Stimulated activated CD4-positive, alpha-beta T cell treated with anti-CD3 and anti-CD28 coated beads, Interleukin-1b, Interleukin-23, amount 100 ng/mL, for 24 hours (primary cell): ENCODE data around the gene PPM1H.
"Not testable (repeated sequence)": the region's sequence is repeated elsewhere in the genome, so short reads cannot be mapped to it uniquely, and the experiment has no call there.

Experiments used
- DNase-seq, 4 experiments: peaks; one replicate each; pipeline ENCODE4 v3.0.0-alpha.2; 2020; ENCODE audit warnings: low read depth in 4 of 4, low spot score in 1 of 4

PPM1H gene

DNA sequence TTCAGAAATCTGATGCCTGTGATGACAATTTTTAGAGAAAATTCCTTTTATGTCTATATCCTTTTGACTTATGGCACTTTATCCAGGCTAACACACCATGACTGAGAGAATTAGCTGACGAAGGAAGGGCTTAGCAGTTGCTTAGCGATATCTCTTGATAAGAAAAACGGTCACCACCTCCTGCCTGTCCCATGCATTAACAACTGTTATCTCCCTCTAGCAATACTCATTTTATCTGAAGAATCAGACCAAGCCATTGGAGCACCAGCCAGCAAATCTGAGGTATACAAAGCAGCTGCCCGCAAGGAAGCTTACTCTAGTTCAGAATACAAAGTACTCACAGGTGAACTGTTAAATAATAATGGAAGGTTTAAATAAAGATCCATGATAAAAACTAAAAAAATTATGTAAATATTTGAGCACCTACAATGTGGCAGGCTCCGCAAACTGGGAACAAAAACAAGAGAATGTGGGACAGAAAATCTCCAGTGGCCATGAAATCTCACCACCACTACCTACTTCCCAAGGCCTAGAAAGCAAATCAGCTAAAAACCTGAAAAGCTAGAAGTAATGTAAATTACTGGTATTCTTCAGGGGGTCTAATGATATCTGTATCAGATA is 24.3 kb downstream of the PPM1H start:
- DNase-seq, result no peak

DNA sequence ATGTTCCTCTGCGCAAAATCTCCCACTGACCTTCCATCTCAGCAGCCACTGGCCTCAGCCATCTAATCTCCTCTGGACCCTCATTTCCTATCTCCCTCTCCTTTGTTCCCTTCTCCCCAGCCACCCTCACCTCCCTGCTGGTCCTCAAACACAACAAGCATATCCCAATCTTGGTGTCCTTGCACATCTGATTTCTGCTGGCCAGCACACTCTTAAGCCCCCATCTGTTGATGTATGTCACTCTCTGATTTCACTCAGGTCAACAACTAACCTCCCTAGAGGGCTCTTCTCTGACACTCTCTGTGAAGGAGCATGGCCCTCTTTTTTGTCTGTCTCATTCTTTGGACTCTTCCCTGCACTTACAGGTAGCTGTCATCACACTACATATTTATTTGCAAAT is 25.6 kb downstream of the PPM1H start:
- no peak for DNase-seq

- DNase-seq, result no peak
Observed at GRCh38 chr12:62908674-62909073, 26.3 kb downstream of the PPM1H start.

- no peak for DNase-seq
Observed at GRCh38 chr12:62907561-62907960, 27.4 kb downstream of the PPM1H start.

DNA sequence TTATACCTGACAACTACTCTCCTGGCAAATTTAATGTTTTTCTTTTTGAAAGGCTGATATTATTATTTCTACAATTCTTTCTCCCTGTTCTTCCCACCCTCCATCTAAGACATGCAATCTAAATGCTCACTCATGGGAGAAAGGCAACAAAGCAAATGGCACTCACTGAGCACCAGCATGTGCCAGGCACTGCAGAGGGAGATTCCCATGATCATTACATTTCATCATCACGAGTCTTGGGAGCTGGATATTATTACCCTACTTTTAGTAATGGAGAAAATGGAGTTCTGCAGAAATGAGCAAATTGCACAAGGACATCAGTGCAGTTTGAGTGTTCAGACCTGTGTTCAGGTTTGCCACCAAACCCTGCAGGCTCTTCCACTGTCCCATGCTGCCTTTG is 27.9 kb downstream of the PPM1H start:
- DNase-seq, result no peak

DNA sequence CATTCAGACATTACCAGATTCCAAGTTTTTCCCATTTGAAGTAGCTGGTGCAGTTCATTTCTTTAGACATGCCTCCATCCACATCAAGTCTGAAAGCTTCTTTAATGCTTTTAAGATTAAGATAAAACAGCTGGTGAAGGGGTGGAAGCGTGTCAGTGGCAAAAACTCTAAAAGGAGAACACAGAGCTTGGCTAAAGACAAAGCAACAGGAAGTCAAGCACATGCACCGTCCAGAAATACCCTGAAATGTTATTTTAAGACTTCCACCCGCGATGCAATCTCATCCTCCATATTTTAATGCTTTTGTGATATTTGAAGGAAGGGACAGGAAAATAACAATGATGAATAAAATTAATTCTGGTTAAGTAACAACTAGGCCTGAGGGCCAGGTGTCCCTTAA is 31.8 kb downstream of the PPM1H start:
- DNase-seq, result no peak

- DNase-seq, result no peak
Observed at GRCh38 chr12:62900686-62901272, 34.2 kb downstream of the PPM1H start.

GRCh38 chr12:62899568-62900390 is 35.2 kb downstream of the PPM1H start:
- no peak for DNase-seq

- DNase-seq, result no peak
Observed at GRCh38 chr12:62898526-62898925, 36.4 kb downstream of the PPM1H start.

GRCh38 chr12:62895351-62895877 is 39.5 kb downstream of the PPM1H start:
- no peak for DNase-seq

DNA sequence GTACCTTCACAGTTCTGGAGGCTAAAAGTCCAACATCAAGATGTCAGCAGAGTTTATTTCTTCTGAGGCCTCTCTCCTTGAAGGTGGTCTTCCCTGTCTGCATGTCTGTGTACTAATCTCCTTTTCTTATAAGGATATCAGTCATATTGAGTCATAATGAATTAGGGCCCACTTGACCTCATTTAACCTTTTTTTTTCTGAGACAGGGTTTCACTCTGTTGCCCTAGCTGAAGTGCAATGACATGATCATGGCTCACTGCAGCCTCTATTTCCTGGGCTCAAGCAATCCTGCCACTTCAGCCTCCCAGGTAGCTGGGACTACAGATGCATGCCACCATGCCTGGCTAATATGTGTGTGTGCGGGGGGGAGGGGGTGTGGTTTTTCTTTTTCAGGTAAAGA is 41.7 kb downstream of the PPM1H start:
- no peak for DNase-seq

DNA sequence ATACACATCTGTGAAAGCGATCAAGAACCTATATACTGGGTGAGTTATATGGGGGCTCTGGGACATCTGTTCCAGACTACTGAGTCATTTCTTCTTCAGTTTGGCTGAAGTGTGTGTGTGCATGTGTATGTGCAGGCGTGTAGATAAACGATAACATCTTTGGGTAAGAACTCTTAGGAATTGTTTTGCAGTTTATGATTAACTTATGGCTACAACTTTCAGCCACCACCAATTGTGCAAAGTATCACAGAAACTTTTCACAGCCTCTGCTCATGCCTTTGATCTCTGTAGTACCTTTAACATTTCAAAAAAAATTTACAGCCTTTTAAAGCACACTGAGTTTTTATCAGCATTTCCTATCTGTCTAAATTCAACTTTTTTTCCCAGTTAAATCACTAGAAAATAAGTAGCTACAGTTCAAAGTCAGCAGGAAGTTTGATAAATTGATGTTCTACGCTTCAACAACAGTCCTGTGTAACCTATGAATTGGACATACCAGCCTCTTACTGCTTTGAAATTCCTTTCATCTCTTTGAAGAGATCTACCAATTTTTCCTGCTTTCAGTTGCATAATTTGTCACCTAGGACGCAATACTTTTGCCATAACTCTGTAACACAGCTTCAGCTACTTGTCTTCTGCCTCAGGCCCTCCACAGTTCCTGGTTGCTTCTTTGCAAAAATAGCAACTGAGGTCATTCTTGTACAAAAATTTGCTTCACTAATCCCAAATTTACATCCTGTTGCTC is 43.0 kb downstream of the PPM1H start:
- no peak for DNase-seq

DNA sequence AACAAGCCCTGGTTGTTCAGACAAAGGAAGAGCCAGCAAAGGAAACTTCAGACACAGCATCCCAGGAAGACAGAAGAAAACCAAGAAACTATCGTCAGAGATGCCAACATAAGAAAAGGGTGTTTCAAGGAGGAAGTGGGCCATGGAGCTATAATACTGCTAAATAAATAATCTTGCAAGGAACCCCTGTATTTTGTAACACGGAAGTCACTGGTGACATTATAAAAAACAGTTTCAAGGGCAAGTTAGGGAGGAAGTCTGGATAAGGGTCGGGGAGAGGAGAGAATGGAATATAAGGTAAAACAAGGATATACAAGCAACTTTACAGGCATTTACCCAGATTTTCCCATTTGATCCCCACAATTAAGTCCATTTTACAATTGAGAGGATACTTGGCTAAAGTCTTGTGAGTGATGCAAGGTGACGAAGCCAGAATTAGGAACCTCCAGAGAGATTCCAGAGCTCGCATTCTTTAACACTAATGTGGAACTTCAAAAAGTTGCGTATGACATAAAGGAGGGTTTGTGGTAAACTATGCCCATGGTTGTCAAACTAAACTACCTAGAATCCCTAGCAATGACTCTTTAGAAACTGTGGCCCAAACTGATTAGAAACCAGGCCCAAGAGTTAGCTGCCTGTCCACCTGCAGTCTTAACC is 46.4 kb downstream of the PPM1H start:
- no peak for DNase-seq

DNA sequence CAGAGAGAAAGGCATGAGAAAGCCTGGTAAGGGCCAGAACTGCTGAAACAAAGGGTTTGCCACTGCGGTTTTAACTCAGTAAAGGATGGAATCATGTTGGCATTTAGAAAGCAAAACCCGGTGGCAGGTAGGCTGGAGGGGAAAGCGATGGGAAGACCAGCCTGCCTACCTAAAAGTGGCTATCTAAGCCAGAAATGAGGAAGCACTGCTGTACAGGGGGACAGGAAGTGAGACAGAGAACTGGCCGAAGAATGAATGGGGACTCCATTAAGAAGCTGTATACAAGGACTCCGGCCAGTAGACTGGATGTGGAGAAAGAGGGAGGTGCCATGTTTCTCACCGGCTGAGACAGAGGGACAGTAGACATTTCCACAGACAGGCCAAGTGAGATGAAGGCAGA is 48.2 kb downstream of the PPM1H start:
- DNase-seq, result no peak

GRCh38 chr12:62885242-62885641 is 49.7 kb downstream of the PPM1H start:
- no peak for DNase-seq

DNA sequence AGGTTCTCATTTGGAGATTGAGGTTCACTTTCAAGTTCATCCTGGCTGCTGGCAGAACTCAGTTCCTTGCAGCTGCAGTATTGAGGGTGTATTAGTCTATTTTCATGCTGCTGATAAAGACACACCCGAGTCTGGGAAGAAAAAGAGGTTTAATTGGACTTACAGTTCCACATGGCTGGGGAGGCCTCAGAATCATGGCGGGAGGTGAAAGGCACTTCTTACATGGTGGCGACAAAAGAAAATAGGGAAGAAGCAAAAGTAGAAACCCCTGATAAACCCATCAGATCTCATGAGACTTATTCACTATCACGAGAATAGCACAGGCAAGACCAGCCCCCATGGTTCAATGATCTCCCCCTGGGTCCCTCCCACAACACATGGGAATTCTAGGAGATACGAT is 50.1 kb downstream of the PPM1H start:
- DNase-seq, result not testable (repeated sequence)

GRCh38 chr12:62882696-62883095 is 52.3 kb downstream of the PPM1H start:
- no peak for DNase-seq

GRCh38 chr12:62882140-62882539 is 52.8 kb downstream of the PPM1H start:
- no peak for DNase-seq

DNA sequence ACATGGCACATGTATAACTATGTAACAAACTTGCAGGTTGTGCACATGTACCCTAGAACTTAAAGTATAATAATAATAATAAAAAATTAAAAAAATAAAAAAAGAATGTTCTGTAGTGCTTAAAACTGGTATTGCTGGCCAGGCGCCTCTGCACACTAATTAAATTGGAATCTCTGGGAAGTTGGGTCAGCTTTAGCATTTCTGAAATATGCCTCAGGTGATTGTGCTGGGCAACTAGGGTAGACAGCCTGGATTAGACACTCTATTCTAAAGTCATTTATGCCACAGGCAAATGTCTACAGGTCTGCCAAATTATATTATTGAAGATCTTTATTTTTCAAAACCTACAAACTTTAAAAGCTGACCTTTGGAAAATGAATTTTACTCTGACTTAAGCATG is 55.3 kb downstream of the PPM1H start:
- no peak for DNase-seq

DNA sequence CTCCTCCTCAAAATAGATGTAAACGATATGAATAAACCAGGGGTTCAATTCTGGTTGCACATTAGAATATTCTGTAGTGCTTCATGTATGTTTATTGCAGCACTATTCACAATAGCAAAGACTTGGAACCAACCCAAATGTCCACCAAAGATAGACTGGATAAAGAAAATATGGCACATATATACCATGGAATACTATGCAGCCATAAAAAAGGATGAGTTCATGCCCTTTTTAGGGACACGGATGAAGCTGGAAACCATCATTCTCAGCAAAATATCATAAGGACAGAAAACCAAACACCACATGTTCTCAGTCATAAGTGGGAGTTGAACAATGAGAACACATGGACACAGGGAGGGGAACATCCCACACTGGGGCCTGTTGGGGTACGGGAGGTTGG is 55.7 kb downstream of the PPM1H start:
- DNase-seq, result not testable (repeated sequence)

GRCh38 chr12:62878211-62878610 is 56.7 kb downstream of the PPM1H start:
- no peak for DNase-seq
